IPS DF 19.7 (cell line): ENCODE results near the gene FAS.
"Not testable (repeated sequence)": the region's sequence is repeated elsewhere in the genome, so short reads cannot be mapped to it uniquely, and the experiment has no call there.

Experiments
- DNase-seq: peaks from one replicate; pipeline ENCODE4 v3.0.0-alpha.2; 2013; ENCODE audit warnings: low read depth, low spot score

FAS gene

DNA sequence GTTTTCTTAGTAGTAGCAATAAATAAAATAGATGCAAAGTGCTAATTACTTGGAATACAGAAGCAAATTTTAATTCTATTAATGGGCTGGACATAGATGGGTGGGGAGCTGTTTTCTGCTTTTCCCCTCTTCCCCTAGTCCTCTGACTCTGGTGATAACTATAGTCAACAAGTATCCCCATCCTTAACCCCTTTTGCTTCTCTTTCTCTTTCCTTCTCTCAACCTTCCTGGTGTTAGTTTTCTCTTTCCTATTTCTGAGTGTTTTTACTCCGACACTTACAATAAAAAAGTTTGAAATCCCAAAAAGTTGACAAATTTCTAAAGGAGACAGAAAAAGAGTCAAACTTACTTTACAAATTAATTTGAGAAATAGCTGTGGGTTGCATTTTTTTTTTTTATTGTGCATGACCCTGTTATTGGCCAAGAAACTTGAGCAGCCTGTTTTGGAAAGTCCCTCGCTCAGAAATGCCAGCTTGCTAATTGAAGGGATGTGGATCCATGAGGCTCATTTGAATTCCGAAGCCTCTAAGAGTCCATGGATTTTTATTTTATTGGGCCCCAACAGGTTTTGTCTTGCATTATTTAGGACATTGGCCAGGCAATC is 2.4 kb downstream of the FAS start:
- DNase-seq: no peak

DNA sequence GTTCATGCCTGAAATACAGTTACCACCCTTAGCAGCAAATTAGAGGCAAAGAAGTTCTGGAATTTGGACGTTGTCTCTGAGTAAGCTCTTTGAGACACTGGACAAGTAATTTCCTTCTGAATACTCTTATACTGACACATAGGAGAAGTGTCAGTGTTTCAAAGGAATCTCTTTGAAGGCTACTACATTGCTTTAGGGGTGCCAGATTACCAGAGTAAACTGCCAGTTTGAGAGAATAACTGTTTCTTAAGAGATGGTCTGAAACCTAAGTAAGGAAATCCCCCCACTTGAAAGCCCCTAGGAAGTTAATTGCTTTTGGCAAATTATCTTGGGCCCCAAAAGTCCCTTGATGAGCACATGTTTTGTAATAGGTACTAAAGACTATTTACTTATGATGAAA is 3.4 kb downstream of the FAS start:
- DNase-seq: no peak

DNA sequence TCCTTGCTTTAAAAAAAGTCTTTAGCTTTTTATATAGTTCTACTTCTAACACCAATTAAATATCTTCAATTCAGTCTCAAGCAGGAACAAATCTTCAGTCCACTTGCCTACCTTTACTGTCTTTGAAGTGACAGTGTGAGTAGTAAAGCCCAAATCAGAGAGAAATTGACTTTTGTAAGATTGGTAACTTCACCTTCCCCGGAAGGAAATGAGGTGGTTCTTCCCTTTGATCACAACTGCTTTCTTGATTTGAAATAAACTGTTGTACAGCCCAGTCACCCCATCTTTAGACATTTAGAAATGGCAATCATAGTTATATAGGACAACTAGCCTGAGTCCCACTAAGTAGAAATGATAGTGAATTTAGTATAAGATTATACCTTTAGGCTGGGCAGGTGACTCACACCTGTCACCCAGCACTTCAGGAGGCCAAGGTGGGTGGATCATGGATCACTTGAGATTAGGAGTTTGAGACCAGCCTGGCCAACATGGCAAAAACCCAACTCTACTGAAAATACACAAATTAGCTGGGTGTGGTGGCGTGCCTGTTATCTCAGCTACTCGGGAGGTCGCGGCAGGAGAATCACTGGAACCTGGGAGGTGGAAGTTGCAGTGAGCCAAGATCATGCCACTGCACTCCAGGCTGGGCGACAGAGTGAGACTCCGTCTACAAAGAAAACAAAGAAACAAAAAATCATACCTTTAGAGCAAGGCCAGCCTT is 4.7 kb downstream of the FAS start:
- DNase-seq: no peak

DNA sequence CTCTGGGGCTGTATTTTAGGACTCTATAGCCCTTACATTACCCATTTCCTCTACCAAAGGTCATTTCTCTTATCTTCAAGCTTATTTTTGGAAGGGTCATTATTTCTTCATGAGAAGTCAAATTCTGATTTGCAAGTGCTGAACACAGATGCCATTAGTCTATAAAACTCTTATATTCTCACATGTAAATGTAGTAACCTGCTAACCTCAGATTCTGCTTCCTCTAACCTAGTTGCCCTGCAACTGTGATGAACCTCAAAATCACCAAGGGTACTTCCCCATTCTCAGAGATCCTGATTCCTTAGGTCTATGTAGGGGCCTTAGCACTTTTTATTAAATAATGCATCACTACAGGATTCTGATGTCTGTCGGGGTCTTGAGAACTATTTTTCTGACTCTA is 6.3 kb downstream of the FAS start:
- no peak for DNase-seq

DNA sequence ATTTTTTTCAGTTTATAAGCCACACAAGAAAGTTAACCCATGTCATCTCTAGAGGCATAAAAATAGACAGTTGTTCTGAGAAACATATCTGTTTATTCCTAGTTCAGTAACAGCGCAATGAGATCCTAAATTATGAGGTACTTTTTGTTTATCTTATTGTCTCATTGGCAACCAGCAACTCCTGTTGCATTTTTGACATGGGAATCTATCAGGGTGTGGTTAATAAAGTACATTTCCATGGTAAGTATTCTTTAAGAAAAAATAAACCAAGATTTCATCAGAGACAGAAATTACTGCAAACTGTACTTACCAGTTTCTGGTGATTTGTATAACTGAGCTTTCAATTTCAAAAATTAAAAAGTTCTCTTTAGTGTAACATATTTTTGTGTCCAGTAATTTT is 9.0 kb downstream of the FAS start:
- DNase-seq: no peak

DNA sequence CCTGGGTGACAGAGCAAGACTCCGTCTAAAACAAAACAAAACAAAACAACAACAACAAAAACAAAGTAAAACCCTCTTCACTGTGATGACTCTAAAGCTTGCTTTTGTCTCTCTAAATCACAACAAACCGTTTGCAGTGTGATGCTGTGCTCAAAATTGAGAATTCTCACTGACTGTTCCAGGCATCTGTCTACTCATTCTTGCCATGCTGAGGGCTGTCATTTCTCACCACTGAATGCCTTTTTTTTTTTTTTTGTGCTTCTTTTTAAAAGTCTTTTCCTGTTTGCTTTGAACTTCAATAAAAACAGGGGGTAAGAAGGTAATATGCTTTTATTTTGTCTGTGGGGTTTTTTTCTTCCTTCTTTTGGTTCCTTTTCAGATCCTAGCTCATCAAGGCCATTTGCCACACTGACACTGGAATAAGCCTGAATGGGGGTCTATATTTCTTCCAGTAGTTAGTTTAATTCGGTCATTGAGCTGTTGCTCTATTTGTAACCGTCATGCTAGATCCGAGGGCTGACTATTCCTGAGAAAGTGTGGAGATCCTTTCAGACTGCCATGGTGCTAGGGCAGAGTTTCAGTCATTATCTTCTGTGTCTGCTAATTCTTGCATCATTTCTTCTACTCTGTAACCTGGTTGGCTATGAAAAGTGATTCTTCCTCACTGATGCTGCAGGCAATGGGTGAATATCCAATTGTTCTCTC is 10.6 kb downstream of the FAS start:
- DNase-seq: no peak

DNA sequence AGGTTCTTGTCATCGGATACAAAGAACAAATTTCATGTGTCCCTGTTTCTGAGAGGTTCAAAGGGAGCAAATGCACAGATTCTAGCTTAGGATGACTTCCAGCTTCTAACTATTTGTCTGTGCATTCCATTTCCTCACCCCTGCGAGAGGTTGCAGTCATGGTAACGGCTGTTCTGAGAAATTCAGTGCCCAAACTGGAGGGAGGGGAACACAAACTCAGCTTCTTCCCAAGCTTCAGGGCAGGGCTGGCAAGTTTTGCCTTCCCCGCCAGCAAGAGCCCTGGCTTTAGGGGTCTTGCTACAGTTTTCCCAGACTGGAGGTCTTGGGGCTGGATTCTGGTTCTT is 11.1 kb downstream of the FAS start:
- no peak for DNase-seq

DNA sequence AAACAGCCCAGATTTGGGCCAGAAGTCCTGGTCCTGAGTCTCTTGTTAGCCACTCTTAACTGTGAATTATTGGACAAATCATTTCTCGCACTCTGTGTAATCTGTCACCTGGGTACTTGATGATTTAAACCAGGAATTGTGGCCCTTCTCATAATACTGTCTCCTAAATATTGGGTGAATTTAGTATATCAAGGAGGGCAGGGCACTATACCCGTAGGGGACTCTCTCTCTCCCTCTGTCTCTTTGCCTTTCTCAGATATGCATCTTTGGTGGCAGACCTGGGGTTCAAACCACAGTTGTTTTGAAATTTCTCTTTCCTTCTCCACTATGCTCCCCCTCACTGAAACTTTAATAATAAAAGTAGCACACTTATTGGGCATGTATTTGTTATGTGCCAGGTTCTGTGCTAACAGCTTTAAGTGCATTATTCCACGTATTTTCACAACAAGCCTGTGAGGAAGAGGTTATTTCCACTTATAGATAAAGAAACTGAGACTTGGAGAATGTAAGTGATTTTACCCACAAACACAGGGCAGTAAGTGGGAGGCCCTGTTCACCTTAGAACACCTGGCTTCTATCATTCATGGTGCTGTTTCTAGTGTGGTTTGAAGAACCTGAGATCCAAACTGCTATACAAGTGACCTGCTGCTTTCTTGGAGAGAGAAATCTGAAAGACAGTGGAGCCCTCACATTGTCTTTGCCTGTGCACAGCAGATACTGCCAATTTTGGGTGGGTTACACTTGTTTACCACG is 11.8 kb downstream of the FAS start:
- no peak for DNase-seq

DNA sequence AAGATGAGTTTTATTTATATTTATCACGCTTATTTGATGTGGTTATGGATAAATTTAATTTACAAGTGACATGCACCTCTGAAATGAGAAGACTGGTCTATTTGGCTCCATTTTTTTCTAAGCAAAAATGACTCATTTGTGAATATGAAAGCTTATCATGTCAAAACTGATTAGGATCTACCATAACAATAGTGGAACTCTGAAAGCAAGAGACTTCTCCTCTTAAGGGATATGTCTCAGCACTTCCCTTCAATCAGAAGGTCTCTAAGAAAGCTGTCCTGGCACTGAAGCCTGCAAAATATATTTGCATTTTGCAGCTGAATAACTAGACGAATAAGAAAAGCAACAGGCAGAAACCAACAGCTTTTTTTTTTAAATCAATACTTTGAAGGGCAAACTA is 12.7 kb downstream of the FAS start:
- no peak for DNase-seq

DNA sequence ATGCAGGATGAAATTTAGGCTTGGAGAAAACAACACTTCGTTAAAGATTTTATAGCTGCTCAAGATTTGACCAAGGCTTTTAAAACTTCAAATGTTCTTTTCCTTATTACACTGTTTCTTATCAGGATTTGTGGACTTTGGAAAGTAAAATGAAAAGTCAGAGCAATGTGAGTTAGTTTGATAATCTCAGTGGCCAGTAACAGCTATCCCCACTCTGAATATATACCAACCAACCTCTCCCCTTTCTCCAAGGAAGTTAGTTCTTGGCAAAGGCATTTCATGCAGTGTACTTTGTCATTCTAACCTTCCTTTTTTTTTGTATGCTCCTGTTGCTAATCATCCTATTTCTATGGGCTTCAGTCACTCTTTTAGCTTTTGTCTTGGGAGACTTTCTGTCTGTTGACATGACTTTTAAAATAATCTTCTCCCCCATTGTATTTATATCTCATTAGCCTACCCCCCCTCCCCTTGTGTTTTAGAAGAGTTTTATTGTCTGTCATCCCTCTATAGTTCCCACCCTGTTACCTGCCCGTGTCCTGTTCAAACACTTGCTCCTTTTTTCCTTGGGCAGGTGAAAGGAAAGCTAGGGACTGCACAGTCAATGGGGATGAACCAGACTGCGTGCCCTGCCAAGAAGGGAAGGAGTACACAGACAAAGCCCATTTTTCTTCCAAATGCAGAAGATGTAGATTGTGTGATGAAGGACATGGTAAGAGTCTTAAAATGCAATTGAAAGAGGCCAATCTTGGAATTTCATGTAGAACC is 16.7 kb downstream of the FAS start:
- DNase-seq: no peak

DNA sequence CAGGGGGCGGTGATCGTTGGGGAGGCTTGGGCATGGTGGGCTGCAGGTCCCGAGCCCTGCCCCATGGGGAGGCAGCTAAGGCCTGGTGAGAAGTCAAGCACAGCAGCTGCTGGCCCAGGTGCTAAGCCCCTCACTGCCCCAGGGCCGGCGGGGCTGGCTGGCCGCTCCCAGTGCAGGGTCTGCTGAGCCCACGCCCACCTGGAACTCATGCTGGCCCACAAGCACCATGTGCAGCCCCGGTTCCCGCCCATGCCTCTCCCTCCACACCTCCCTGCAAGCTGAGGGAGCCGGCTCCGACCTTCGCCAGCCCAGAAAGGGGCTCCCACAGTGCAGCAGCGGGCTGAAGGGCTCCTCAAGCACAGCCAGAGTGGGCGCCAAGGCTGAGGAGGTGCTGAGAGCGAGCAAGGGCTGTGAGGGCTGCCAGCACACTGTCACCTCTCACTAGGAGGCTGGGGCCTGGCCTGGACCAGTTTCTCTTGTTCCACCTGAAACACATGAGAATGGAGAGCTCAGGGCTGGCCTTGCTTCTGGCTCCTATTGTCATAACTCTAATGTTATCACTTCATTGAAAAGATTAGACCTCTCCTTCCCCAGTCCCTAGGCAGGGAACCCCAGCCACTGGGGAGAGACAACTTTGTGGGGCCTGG is 28.2 kb downstream of the FAS start:
- DNase-seq: not testable (repeated sequence)

DNA sequence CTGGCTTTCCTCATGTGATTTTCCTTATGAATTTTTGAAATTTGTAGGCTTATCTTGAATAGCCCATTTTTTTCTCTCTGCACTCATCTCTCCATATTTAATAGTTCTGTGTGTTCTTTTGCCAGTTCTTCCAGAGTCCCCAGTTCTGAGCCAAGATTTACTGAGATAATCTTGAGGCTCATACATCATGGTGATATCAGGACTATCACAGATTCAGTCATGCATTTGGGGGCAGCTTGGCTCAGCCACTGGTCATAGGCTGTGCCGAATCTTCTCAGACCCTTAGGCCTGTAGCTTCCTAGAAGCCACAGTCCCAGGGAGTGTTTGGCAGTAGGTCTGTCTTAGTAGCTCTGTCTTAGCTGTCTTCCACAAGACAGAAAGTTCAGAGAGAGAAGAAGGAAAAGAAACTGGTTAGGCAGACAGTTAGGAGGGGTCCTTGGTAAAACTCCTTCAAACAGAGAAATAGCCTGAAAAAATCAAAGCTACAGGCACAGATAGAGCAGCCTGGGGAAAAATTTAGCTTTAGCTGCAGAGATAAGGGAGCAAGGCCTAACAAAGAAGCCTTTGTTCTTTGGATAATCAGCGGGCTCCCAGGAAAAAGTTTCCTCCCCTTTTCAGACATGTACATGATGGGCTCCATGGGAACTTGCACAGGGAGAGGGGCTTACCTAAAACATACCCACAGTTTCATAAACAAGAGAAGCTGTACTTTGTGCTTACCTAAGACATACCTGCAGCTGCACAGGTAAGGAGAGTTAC is 29.1 kb downstream of the FAS start:
- DNase-seq: no peak

DNA sequence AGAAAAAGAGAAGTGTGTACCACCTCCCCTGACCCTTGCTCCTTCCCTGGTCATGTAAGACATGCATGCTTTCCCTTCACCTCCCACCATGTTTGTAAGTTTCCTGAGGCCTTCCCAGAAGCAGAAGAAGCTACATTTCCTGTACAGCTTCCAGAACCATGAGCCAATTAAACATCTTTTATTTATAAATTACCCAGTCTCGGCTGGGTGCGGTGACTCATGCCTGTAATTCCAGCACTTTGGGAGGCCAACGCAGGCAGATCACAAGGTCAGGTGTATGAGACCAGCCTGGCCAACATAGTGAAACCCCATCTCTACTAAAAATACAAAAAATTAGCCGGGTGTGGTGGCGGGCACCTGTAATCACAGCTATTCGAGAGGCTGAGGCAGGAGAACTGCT is 30.9 kb downstream of the FAS start:
- not testable (repeated sequence) for DNase-seq

DNA sequence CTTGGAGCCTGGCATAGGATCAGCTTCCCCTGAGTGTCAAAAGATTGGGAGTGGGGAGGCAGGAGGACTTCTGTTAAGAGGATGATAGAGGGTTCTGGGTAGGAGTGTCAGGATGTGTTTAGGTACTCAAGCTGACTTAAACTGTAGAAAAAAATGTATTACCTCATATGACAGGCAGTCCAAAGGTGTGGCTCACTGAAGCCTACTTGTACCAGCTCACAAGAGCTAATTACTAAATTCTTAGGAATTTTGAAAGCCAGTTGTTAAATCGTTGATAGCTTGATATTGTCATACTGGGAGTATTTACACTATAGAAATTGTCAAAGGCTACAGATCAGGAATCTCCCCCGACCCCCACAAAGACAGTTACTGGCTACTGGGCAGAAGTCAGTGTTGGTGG is 32.1 kb downstream of the FAS start:
- DNase-seq: no peak

DNA sequence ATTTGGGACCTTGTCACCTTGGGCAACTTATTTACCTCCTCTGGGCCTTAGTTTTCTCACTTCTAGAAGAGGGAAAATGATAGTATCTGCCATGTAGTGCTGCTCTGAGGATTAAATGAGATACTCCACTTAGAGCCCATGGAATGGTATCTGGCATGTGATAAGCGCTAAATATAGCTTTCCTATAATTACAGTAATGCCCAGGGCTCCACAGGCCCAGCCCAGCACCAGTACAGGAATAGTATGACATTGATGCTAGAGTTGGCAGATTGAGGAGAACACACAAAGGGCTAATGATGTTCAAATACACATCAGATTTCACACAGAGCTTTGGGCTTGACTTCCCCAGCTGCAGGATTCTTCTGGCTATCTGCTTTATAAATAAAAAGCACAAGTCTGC is 34.9 kb downstream of the FAS start:
- no peak for DNase-seq

DNA sequence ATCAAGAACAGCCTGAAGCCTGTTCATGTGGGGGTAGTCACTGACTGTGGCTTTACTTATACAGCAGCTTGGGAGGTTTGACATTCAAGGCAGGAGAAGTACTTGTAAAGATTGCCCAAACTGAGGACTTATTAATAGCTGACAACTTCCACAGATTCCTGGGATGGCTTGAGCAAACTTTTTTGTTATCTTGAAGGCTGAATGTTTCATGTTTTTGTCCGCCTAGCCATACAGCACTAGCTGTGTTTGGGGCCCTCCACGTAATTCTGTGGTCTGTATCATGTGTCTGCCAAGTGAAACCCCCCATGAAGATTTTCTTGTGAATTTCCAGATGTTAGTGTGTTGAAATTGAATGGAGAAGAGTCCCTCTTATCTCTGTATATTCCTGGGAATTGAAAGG is 38.6 kb downstream of the FAS start:
- no peak for DNase-seq

DNA sequence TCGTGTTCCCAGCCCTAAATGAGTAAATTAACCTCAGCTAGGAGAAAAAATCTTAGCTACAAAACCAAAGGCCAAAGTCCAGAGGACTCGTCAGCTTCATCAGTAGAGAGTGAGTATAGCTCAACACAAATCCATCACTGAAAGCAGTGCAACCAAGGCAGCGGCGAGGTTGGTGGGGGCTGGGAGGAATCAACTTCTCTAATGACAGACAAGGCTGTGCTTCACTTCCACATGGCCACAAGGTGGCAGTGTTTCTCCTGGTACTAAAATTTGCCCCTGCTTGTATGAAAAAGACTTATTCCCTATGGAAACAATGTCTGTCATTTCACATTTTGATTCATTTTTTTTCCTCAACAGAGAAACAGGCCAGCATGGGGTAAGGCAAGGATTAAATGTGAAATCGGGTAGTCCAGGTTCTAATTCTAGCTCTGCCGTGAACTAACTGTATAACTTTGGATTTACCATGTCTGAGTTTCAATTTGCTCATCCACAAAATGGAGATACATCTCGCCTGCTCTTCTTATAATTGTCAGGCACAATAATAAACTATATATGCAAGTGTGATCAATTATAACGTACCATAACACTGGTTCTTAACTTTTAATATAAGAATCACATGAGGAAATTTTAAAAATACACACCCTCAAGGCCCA is 39.3 kb downstream of the FAS start:
- peak; percentile 25 for DNase-seq

DNA sequence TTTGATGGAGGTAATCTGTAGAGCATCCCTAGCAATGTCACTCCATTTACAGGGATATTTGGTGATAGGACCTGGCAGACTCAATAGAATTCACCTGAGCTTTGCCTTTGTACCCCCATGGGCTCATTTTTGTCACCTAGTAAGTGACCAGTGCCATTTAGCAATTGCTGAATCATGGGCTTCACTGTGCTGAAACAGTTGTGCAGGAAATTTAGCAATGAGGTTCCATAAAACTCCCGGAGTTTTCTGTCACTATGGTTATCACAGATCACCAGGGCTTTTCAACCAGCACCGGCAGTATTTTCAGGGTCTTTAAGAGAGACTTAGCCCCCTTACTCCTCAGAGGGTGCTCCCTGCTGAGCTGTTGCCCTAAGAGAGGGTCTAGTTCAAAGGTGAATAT is 40.2 kb downstream of the FAS start:
- DNase-seq: no peak

DNA sequence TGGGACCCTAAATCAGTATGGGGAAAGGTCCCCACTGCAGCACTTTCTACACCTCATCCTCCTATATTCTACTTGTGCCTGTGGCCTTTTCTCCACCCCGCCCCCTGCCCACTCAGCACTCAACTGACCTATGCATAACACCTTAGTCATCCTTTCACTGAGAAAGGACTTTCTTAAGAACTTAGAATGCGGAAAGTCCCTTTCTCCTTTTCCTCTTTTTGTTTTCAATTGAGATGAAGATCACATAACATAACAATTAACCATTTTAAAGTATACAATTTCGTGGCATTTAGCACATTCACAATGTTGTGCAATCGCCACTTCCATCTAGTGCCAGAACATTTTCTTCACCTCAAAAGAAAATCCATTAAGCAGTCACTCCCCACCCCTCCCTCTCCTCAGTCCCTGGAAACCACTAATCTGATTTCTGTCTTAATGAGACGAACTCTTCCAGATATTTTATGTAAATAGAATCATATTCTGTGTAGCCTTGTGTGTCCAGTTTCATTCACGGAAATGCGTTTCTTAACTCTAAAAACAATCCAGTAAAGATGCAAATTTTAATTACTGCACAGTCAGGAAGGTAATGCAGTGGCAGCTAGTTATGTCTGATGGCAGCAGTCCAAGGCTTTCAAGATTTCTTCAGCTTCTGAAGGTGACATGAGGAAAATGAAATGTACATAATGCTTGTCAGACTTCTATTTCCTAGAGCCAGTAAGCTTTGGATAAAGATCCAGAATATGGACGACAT is 41.7 kb downstream of the FAS start:
- no peak for DNase-seq
